IMR-90 (cell line): Measurements from ENCODE around the gene HEXIM1.

Experiments
- BHLHE40 ChIP-seq: fragments of 150-350 bp; IDR thresholded peaks from 2 replicates; pipeline ENCODE4 v1.6.1; 2016; ENCODE audit warnings: mild to moderate bottlenecking, low read depth, low read length
- CEBPB ChIP-seq: IDR thresholded peaks from 2 replicates; pipeline ENCODE4 v1.6.1; 2012; ENCODE audit warnings: low read depth, low read length, improper control_type of control experiment
- CHD1 ChIP-seq: IDR thresholded peaks from 2 replicates; pipeline ENCODE4 v1.6.1; 2012; ENCODE audit warnings: low read depth, low read length, improper control_type of control experiment
- FOS ChIP-seq: fragments of 150-350 bp; IDR thresholded peaks from 2 replicates; pipeline ENCODE4 v1.6.1; 2016; ENCODE audit warnings: low read depth, low read length
- MAFK ChIP-seq: IDR thresholded peaks from 2 replicates; pipeline ENCODE4 v1.6.1; 2012; ENCODE audit warnings: low read depth, low read length, improper control_type of control experiment
- MXI1 ChIP-seq: IDR thresholded peaks from 2 replicates; pipeline ENCODE4 v1.6.1; 2012; ENCODE audit warnings: low read depth, mild to moderate bottlenecking, low read length, moderate library complexity, borderline replicate concordance
- POLR2A ChIP-seq: IDR thresholded peaks from 2 replicates; pipeline ENCODE4 v1.6.1; 2012; ENCODE audit warnings: mild to moderate bottlenecking, low read depth, low read length
- RAD21 ChIP-seq: IDR thresholded peaks from 2 replicates; pipeline ENCODE4 v1.6.1; 2012; ENCODE audit warnings: low read length, improper control_type of control experiment
- RCOR1 ChIP-seq: IDR thresholded peaks from 2 replicates; pipeline ENCODE4 v1.6.1; 2012; ENCODE audit warnings: mild to moderate bottlenecking, low read length, improper control_type of control experiment; ENCODE audit not compliant: insufficient replicate concordance
- RFX5 ChIP-seq: IDR thresholded peaks from 2 replicates; pipeline ENCODE4 v1.8.0; 2012; ENCODE audit warnings: low read depth, mild to moderate bottlenecking, low read length, moderate library complexity
- SMC3 ChIP-seq: fragments of 150-350 bp; IDR thresholded peaks from 2 replicates; pipeline ENCODE4 v1.6.1; 2016; ENCODE audit warnings: low read depth, mild to moderate bottlenecking, antibody characterized with exemption, low read length, moderate library complexity
- TF ChIP-seq, protein P1 (sequence below): conservative IDR thresholded peaks from 2 replicates; pipeline ENCODE4 v1.5.1; 2012; ENCODE audit warnings: mild to moderate bottlenecking, low read depth, low read length, improper control_type of control experiment
- TF ChIP-seq, protein P2 (sequence below): fragments of 150-350 bp; IDR thresholded peaks from 2 replicates; pipeline ENCODE4 v1.6.1; 2016; ENCODE audit warnings: low read depth, mild to moderate bottlenecking, low read length, moderate library complexity, borderline replicate concordance
- TF ChIP-seq, protein P3 (sequence below): fragments of 150-350 bp; IDR thresholded peaks from 2 replicates; pipeline ENCODE4 v1.6.1; 2017; ENCODE audit warnings: mild to moderate bottlenecking, antibody characterized with exemption, low read length, low read depth

DNA sequence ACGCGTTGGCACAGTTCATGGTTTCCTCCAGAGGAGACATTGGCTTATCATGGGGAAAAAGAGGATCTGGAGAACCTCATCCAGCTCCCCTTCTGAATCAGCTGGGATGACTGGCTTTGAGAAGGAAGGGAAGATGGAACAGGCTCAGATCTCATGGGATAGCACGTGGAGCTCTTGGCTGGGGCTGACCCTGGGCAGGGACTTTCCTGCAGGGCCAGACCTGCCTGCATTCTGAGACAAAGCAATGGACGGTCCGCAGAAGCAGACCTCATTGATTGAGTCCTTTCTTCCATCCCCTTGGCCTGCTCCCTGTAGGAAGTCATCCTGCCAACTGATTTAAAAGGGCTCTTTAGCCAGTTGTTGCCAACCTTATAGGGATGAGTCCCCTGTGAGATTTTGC, 42.2 kb upstream of the HEXIM1 start:
- TF ChIP-seq, protein P1, sequence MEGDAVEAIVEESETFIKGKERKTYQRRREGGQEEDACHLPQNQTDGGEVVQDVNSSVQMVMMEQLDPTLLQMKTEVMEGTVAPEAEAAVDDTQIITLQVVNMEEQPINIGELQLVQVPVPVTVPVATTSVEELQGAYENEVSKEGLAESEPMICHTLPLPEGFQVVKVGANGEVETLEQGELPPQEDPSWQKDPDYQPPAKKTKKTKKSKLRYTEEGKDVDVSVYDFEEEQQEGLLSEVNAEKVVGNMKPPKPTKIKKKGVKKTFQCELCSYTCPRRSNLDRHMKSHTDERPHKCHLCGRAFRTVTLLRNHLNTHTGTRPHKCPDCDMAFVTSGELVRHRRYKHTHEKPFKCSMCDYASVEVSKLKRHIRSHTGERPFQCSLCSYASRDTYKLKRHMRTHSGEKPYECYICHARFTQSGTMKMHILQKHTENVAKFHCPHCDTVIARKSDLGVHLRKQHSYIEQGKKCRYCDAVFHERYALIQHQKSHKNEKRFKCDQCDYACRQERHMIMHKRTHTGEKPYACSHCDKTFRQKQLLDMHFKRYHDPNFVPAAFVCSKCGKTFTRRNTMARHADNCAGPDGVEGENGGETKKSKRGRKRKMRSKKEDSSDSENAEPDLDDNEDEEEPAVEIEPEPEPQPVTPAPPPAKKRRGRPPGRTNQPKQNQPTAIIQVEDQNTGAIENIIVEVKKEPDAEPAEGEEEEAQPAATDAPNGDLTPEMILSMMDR: no peak
- TF ChIP-seq BHLHE40 (no peak), RFX5 (no peak), MAFK (no peak), POLR2A (no peak), CEBPB (no peak), RAD21 (no peak), MXI1 (no peak), RCOR1 (no peak), SMC3 (no peak), FOS (no peak), CHD1 (no peak)
- TF ChIP-seq, protein P2, sequence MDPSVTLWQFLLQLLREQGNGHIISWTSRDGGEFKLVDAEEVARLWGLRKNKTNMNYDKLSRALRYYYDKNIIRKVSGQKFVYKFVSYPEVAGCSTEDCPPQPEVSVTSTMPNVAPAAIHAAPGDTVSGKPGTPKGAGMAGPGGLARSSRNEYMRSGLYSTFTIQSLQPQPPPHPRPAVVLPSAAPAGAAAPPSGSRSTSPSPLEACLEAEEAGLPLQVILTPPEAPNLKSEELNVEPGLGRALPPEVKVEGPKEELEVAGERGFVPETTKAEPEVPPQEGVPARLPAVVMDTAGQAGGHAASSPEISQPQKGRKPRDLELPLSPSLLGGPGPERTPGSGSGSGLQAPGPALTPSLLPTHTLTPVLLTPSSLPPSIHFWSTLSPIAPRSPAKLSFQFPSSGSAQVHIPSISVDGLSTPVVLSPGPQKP: no peak
- TF ChIP-seq, protein P3, sequence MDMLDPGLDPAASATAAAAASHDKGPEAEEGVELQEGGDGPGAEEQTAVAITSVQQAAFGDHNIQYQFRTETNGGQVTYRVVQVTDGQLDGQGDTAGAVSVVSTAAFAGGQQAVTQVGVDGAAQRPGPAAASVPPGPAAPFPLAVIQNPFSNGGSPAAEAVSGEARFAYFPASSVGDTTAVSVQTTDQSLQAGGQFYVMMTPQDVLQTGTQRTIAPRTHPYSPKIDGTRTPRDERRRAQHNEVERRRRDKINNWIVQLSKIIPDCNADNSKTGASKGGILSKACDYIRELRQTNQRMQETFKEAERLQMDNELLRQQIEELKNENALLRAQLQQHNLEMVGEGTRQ: no peak
